Keratinocyte (primary cell): ENCODE results near the gene BSDC1.

Source experiments
- CTCF ChIP-seq, 3 experiments: IDR thresholded peaks in 1 of 3; conservative IDR thresholded peaks in 1 of 3; optimal IDR thresholded peaks in 1 of 3; 2 replicates in 2 of 3; 3 replicates in 1 of 3; pipeline versions ENCODE3 to v1.5.1; 2011; ENCODE audit warnings: low read length in 3 of 3, mild to moderate bottlenecking in 3 of 3, moderate library complexity in 2 of 3, control low read depth in 1 of 3, inconsistent platforms in 1 of 3; ENCODE audit not compliant: insufficient read depth in 2 of 3; ENCODE audit errors: extremely low read depth in 1 of 3
- EZH2 ChIP-seq: IDR thresholded peaks from one replicate; pipeline ENCODE4 v1.6.1; 2012; ENCODE audit warnings: inconsistent platforms, mild to moderate bottlenecking, low read length, moderate library complexity

DNA sequence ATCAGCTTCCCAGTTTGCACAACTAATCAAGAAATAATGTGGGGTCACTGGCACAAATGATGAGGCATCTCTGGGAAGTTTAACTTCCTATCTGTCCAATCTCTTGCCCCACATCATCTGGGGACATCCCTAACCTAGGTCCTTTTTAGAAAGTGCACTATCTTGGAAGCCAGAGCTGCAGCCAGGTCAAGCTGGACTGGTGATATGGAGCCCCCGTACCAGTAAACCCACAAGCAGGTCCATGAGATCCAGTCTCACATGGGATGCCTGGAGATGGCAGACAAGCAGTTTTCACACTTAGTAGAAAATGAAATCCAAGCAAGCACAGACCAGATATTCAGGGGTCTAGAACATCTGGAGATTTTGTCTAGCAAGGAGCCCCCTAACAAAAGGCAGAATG is 27.5 kb upstream of the BSDC1 start:
- TF ChIP-seq CTCF (optimal IDR thresholded peaks at IDR 0.05 in 1 of 3, IDR thresholded peaks at IDR 0.05 in 1 of 3, conservative IDR thresholded peaks at IDR 0.05 in 1 of 3; ENCODE audit: extremely low read depth in 1 of 3, insufficient read depth in 2 of 3, low read length in 3 of 3) = no peak
- TF ChIP-seq EZH2 = no peak
